BE2C (cell line): ENCODE data around the gene VBP1.
A peak's percentile ranks its signal among the peaks of the same experiment; 100 is the strongest.
"Not testable (repeated sequence)": the region's sequence is repeated elsewhere in the genome, so short reads cannot be mapped to it uniquely, and the experiment has no call there.

ENCODE experiments used
- DNase-seq: peaks from one replicate; pipeline ENCODE4 v3.0.0-alpha.2; 2020
- H3K27me3 ChIP-seq: fragments of 250-450 bp; sonication (Bioruptor Pico); 2 replicates; pipeline ENCODE4 v1.5.1; 2020; ENCODE audit warnings: mild to moderate bottlenecking
- H3K36me3 ChIP-seq: fragments of 250-450 bp; sonication (Bioruptor Pico); 2 replicates; pipeline ENCODE4 v1.5.1; 2020; ENCODE audit warnings: mild to moderate bottlenecking
- H3K4me1 ChIP-seq: fragments of 250-450 bp; sonication (Bioruptor Pico); 2 replicates; pipeline ENCODE4 v1.5.1; 2020
- H3K4me3 ChIP-seq: 2 replicates; pipeline ENCODE4 v1.5.1; 2011; ENCODE audit warnings: low read depth, low read length
- H3K9me3 ChIP-seq: fragments of 250-450 bp; sonication (Bioruptor Pico); 2 replicates; pipeline ENCODE4 v1.5.1; 2020
- TF ChIP-seq, protein P1 (sequence below): IDR thresholded peaks from 2 replicates; pipeline ENCODE4 v1.5.1; 2012; ENCODE audit warnings: mild to moderate bottlenecking, low read depth, low read length

Gene VBP1

DNA sequence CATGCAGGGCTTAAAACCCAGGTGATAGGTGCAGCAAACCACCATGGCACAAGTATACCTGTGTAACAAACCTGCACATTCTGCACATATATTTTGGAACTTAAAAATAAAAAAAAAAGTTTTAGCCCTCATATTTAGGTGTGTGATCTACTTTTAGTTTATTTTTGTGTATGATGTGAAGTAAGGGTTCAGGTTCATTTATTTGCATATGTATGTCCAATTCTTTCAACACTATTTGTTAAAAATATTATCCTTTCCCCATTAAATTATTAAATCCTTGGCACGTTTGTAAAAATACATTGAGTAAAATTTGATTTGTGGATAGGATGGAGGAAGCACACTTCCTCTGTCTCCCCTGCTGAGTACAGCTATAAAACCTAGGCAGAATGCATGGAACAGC, 35.1 kb downstream of the VBP1 start:
- Histone ChIP-seq H3K4me1 (no peaks in the 10 kb centered on the region), H3K36me3 (no peaks in the 10 kb centered on the region), H3K27me3 (no peaks in the 10 kb centered on the region), H3K4me3 (no peak overlapping the region), H3K9me3 (no peaks in the 10 kb centered on the region)
- no peak for DNase-seq
- TF ChIP-seq, protein P1, sequence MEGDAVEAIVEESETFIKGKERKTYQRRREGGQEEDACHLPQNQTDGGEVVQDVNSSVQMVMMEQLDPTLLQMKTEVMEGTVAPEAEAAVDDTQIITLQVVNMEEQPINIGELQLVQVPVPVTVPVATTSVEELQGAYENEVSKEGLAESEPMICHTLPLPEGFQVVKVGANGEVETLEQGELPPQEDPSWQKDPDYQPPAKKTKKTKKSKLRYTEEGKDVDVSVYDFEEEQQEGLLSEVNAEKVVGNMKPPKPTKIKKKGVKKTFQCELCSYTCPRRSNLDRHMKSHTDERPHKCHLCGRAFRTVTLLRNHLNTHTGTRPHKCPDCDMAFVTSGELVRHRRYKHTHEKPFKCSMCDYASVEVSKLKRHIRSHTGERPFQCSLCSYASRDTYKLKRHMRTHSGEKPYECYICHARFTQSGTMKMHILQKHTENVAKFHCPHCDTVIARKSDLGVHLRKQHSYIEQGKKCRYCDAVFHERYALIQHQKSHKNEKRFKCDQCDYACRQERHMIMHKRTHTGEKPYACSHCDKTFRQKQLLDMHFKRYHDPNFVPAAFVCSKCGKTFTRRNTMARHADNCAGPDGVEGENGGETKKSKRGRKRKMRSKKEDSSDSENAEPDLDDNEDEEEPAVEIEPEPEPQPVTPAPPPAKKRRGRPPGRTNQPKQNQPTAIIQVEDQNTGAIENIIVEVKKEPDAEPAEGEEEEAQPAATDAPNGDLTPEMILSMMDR = no peak

DNA sequence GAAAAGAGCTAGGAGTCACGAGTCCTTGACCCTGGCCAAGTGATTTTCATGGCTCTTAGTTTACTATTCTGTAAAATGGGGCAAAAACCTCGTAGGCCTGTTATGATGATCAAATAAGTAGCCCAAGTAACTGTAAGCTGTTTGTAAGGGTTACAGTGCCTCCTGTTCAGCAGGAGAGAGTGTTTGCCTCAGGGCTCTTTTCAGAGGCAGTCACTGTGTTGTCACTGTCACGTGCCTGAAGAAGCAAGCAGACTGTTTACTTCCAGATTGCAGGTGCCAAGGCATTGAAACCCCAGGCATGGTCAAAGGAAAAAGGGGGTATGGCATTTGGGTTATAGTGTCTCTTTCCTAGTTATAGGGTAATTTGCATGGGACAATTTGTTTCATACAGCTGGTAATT, 43.5 kb downstream of the VBP1 start:
- Histone ChIP-seq H3K9me3 (no peaks in the 10 kb centered on the region), H3K4me1 (no peaks in the 10 kb centered on the region)
- no peak for DNase-seq

DNA sequence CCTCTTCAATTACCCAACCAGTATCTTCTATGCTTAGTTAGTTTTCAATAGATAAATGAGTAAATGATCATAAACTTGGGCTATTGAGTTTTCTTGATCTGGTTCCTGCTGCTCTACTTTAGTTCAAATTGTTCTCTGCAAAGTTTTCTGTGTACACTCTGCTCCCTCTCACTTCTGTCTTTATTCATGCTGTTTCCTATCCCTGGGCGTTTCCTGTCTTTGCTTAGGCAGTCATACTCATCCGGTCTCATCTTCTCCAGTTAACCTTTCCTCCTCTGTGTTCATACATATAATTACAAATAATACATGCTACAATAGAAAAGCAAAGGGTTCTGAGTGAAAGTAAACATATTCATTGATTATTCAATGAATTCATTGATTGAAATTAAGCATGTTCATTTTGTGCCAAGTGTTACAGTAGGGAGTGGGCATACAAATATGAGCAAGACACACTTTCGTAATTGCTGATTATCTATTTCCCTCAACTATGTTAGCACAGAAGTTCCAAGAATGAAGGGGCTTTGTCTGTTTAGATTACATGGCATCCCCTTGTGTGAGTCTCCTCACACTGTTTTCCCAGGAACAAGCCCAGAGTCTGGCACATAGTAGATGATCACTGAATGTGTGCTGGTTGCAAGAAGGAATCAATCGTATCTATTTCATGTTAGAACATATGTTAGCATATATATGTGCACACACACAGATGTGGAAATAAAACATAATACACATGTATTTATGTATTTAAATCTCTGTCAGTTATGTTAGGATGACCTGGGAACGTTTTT, 46.9 kb downstream of the VBP1 start:
- no peaks in the 10 kb centered on the region for H3K9me3 ChIP-seq
- H3K4me3 ChIP-seq = peak overlapping the region; percentile 72
- no peak for DNase-seq
- H3K4me1 ChIP-seq = no peaks in the 10 kb centered on the region
- H3K36me3 ChIP-seq = no peaks in the 10 kb centered on the region
- no peaks in the 10 kb centered on the region for H3K27me3 ChIP-seq
- TF ChIP-seq, protein P1 = no peak

More for the DNA sequence above, 43.5 kb downstream of the VBP1 start:
- TF ChIP-seq, protein P1 = no peak
- H3K36me3 ChIP-seq = no peaks in the 10 kb centered on the region
- H3K4me3 ChIP-seq = no peak overlapping the region
- H3K27me3 ChIP-seq = no peaks in the 10 kb centered on the region

DNA sequence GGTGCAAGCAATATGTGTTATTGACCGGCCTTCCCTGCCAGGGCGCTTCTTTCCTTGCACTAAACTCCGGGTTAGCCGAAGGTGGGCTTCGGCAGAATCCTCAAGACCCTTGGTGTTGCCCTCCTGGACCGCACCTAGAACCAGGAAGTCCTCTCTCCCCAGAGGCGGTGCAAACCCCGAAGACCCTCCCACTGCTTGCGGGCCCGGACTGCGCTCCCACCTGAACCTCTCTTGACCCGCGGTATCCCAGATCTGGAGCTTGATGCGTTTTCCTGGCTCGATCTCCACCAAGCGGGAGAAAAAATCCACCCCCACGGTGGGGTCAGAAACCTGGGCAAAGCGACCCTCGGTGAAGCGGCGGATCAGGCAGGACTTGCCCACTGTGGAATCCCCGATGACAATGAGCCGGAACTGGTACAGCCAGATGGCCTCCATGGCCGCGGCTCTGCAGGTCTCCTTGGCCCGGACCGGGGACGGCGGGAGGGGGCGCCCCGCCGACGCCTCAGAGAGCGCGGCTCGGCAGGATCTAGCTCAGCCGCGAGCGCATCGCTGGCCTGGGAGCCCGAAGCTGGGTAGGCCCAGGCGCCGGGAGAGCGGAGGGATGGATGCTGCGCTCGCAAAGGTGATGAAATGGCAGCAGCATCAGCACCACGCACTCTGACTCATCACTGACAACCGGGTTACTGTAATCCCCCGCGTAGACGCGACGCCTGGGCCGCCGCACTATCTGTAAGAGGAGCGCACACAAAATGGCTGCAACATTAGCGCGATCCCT, 47.8 kb downstream of the VBP1 start, which contains the start of gene RAB39B:
RAB39B (minus strand) TSS at position 638 of the 775 bp plus-strand sequence; CDS start at position 435, 203 bp downstream.
- Histone ChIP-seq H3K4me1 (no peaks in the 10 kb centered on the region), H3K4me3 (peak within 1 kb of the TSS; percentile 72), H3K9me3 (no peaks in the 10 kb centered on the region), H3K27me3 (no peaks in the 10 kb centered on the region), H3K36me3 (no peaks in the 10 kb centered on the region)
- TF ChIP-seq, protein P1 = no peak
- DNase-seq = peak; percentile 69

DNA sequence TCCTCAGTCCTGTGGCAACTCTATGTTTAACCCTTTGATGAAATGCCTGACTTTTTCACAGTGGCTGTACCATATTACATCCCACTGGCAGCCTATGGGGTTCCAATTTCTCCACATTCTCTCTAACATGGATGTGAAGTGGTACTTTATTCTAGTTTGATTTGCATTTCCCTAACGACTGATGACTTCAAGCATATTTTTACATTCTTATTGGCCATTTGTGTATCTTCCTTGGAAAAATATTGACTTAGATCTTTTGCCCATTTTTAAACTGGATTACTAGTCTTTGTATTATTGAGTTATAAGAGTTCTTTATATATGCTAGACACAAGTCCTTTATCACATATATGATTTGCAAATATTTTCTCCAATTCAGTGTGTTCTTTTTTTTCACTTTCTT, 50.2 kb downstream of the VBP1 start:
- H3K36me3 ChIP-seq = no peaks in the 10 kb centered on the region
- no peak for DNase-seq
- TF ChIP-seq, protein P1 = no peak

DNA sequence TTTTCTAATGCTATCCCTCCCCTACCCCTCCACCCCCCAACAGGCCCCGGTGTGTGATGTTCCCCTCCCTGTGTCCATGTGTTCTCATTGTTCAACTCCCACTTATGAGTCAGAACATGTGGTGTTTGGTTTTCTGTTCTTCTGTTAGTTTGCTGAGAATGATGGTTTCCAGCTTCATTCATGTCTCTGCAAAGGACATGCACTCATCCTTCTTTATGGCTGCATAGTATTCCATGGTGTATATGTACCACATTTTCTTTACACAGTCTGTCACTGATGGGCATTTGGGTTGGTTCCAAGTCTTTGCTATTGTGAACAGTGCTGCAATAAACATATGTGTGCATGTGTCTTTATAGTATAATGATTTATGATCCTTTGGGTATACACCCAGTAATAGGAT, 51.7 kb downstream of the VBP1 start:
- H3K36me3 ChIP-seq, H3K4me1 ChIP-seq, H3K9me3 ChIP-seq, H3K27me3 ChIP-seq, H3K4me3 ChIP-seq, DNase-seq: not testable (repeated sequence)

More for the DNA sequence above, 50.2 kb downstream of the VBP1 start:
- no peaks in the 10 kb centered on the region for H3K27me3 ChIP-seq
- H3K9me3 ChIP-seq = no peaks in the 10 kb centered on the region
- H3K4me1 ChIP-seq = no peaks in the 10 kb centered on the region
- H3K4me3 ChIP-seq = no peak overlapping the region
